Activated effector memory CD4-positive, alpha-beta T cell treated with anti-CD3 and anti-CD28 coated beads, Interleukin-2, amount 50 U/mL, for 16 hours (primary cell): ENCODE measurements around the gene PITPNC1.
"Not testable (repeated sequence)": the region's sequence is repeated elsewhere in the genome, so short reads cannot be mapped to it uniquely, and the experiment has no call there.

ENCODE experiments used
- DNase-seq: peaks from one replicate; pipeline ENCODE4 v3.0.0-alpha.2; 2020

Gene PITPNC1

GRCh38 chr17:67467500-67468455 is 90.7 kb downstream of the PITPNC1 start:
- no peak for DNase-seq

- DNase-seq: no peak
Observed at GRCh38 chr17:67469208-67469980, 92.3 kb downstream of the PITPNC1 start.

- DNase-seq: no peak
Observed at GRCh38 chr17:67470163-67470562, 93.1 kb downstream of the PITPNC1 start.

GRCh38 chr17:67471118-67471517 is 94.0 kb downstream of the PITPNC1 start:
- DNase-seq: no peak

- not testable (repeated sequence) for DNase-seq
Observed at GRCh38 chr17:67472606-67473005, 95.5 kb downstream of the PITPNC1 start.

GRCh38 chr17:67474081-67474661 is 97.1 kb downstream of the PITPNC1 start:
- DNase-seq: no peak

GRCh38 chr17:67475161-67475937 is 98.3 kb downstream of the PITPNC1 start:
- peak; percentile 93 for DNase-seq

- DNase-seq: no peak
Observed at GRCh38 chr17:67476787-67477335, 99.8 kb downstream of the PITPNC1 start.

- DNase-seq: peak; percentile 78
Observed at GRCh38 chr17:67477687-67478086, 100.6 kb downstream of the PITPNC1 start.

- DNase-seq: no peak
Observed at GRCh38 chr17:67478401-67479041, 101.4 kb downstream of the PITPNC1 start.

- DNase-seq: no peak
Observed at GRCh38 chr17:67479148-67479547, 102.1 kb downstream of the PITPNC1 start.

- not testable (repeated sequence) for DNase-seq
Observed at GRCh38 chr17:67480959-67481358, 103.9 kb downstream of the PITPNC1 start.

- no peak for DNase-seq
Observed at GRCh38 chr17:67481808-67482207, 104.7 kb downstream of the PITPNC1 start.

- no peak for DNase-seq
Observed at GRCh38 chr17:67482764-67483163, 105.7 kb downstream of the PITPNC1 start.

GRCh38 chr17:67484261-67484660 is 107.2 kb downstream of the PITPNC1 start:
- no peak for DNase-seq

GRCh38 chr17:67485666-67486065 is 108.6 kb downstream of the PITPNC1 start:
- DNase-seq: no peak

GRCh38 chr17:67487506-67487905 is 110.4 kb downstream of the PITPNC1 start:
- no peak for DNase-seq

- DNase-seq: no peak
Observed at GRCh38 chr17:67488161-67488560, 111.1 kb downstream of the PITPNC1 start.

- no peak for DNase-seq
Observed at GRCh38 chr17:67488768-67489167, 111.7 kb downstream of the PITPNC1 start.

GRCh38 chr17:67489273-67489672 is 112.2 kb downstream of the PITPNC1 start:
- no peak for DNase-seq

GRCh38 chr17:67490471-67490870 is 113.4 kb downstream of the PITPNC1 start:
- no peak for DNase-seq
